CD4-positive, CD25-positive, alpha-beta regulatory T cell (primary cell): ENCODE data around the gene ZNF697. TPM values are rescaled to one million over a fixed set of nuclear protein-coding genes. Genes with fewer than 3 reads are reported as not detected.

Experiments
- ATAC-seq, 2 donors: fragments of 150-1000 bp; cut with Tn5 transposase; one replicate each; pipeline ENCODE4 v1.10.0; 2021; ENCODE audit warnings: low read depth in 2 of 2, moderate number of reproducible peaks in 2 of 2, moderate library complexity in 1 of 2
- DNase-seq, 3 donors: peaks; one replicate each; pipeline versions ENCODE4 v3.0.0 to v3.0.0-alpha.2; 2012 to 2022; ENCODE audit warnings: mixed read lengths in 1 of 3
- H3K27ac ChIP-seq: one replicate; pipeline ENCODE4 v1.7.0; 2013; ENCODE audit warnings: mild to moderate bottlenecking, low read length; ENCODE audit not compliant: insufficient read depth, poor library complexity, severe bottlenecking
- H3K27me3 ChIP-seq: one replicate; pipeline ENCODE4 v1.7.0; 2013; ENCODE audit warnings: low read length; ENCODE audit not compliant: control insufficient read depth, insufficient read depth
- H3K36me3 ChIP-seq: one replicate; pipeline ENCODE4 v1.7.0; 2013; ENCODE audit warnings: mild to moderate bottlenecking, low read length, moderate library complexity; ENCODE audit not compliant: control insufficient read depth, insufficient read depth
- H3K4me1 ChIP-seq: 2 replicates; pipeline ENCODE4 v1.7.0; 2013; ENCODE audit warnings: mild to moderate bottlenecking, low read length; ENCODE audit not compliant: insufficient read depth, control insufficient read depth, poor library complexity, severe bottlenecking
- H3K4me3 ChIP-seq: one replicate; pipeline ENCODE4 v1.7.0; 2013; ENCODE audit warnings: low read depth, mild to moderate bottlenecking, low read length, moderate library complexity
- H3K9me3 ChIP-seq, 2 experiments: 1 replicate in 1 of 2; 2 replicates in 1 of 2; pipeline ENCODE4 v1.7.0; 2013; ENCODE audit warnings: low read length in 2 of 2, mild to moderate bottlenecking in 1 of 2, moderate library complexity in 1 of 2; ENCODE audit not compliant: control insufficient read depth in 2 of 2
- H3K27ac Mint-ChIP-seq, 3 donors: one replicate each; pipeline ENCODE4 v1.8.0; 2020 to 2022; ENCODE audit warnings: mild to moderate bottlenecking in 3 of 3, mixed read lengths in 3 of 3, moderate library complexity in 2 of 3
- H3K27me3 Mint-ChIP-seq: one replicate; pipeline ENCODE4 v1.8.0; 2022; ENCODE audit warnings: mild to moderate bottlenecking, mixed read lengths
- H3K36me3 Mint-ChIP-seq: one replicate; pipeline ENCODE4 v1.8.0; 2020; ENCODE audit warnings: mixed read lengths
- H3K4me1 Mint-ChIP-seq, 4 donors: one replicate each; pipeline ENCODE4 v1.8.0; 2020 to 2022; ENCODE audit warnings: mixed read lengths in 4 of 4, mild to moderate bottlenecking in 1 of 4
- H3K4me3 Mint-ChIP-seq, 4 donors: one replicate each; pipeline ENCODE4 v1.8.0; 2020 to 2022; ENCODE audit warnings: mild to moderate bottlenecking in 4 of 4, mixed read lengths in 4 of 4, moderate library complexity in 3 of 4
- H3K9me3 Mint-ChIP-seq, 7 donors: one replicate each; pipeline ENCODE4 v1.8.0; 2020 to 2022; ENCODE audit warnings: mixed read lengths in 7 of 7, mild to moderate bottlenecking in 3 of 7, moderate library complexity in 2 of 7
- polyA plus RNA-seq, 4 donors: library from polyadenylated mRNA; unstranded; fragments of 300-500 nt; fragmentation: Illumina TruSeq; gene quantifications; one replicate each; pipeline ENCODE4 v1.2.3, GENCODE V29; 2021
- total RNA-seq: library from RNA; stranded (reverse); gene quantifications from one replicate; pipeline ENCODE4 v1.2.3, GENCODE V29; 2022

Gene ZNF697
- total and polyA plus RNA-seq, 5 donors from 2014 or later: not detected

DNA sequence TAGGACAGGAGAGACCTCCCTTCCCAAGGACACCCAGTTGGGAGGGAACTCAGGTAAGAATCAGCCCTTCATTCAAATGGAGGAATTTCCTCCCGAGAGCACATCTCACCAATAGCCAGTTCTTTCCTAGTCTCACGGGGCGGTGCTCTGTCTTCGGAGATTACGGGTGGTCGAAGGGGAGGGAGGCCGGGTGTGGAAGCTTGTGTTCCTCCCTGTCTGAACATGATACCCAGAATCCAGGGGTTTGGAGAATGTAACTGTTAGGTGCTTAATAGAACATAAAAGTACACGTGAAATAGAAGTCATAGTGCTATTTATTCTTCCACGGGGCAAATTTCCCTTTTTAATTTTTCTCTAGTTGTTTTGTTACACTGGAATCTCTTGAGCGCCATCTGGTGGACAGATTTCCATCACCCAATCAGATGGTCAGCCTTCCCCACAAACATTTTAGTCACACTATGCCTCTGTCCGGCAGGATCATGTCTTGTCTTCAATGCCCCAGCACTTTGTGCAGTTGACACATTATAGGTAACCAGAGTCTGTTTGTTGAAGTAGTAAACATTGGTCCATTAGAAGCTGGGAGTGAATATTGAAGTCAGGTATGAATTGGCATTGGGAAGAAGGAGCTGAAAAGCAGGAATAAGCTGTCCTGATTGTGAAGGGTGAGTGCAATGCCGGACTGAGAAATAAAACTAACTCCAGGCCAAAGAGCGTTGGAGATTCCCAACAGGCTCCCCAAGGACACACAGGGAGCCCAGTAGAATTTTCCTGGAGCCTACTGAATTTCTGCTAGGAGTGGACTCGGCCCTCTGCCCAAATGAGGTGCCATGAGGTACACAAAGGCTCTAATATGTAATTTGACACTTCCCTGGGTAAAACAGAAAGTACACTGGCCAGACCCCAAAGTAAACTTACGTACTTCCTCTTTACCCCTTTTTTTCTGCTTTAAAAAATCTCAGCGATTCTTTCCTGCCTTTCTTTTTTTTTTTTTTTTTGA is 27.6 kb upstream of the ZNF697 start:
- H3K9me3 Mint-ChIP-seq: peaks cover 0 to 3% (median 0%) of the 10 kb centered on the region in 7 donors
- ATAC-seq: no peak

DNA sequence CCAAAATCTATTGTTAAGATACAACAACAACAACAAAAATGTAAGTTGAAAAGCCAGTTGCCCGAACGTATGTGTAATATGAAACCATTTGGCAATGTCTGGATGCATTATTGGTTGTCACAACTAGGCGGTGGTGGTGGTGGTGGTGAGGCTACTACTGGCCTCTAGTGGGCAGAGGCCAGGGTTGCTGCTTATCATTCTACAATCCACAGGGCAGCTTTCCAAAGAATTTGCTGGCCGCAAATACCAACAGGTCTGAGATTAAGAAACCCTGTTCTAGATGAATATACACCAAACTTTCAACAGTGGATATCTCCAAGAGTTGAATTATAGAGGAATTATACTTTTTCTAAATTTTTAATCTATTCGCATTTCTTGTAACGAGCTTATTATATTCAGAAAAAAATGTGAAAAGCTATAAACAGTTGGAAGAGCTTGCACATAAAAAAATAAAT is 26.8 kb upstream of the ZNF697 start:
- peaks cover 0 to 5% (median 2%) of the 10 kb centered on the region in 4 donors for H3K4me1 Mint-ChIP-seq
- no peak overlapping the region for H3K27ac Mint-ChIP-seq
- peaks cover 0 to 3% (median 0%) of the 10 kb centered on the region in 7 donors for H3K9me3 Mint-ChIP-seq
- H3K36me3 Mint-ChIP-seq: no peaks in the 10 kb centered on the region
- Histone ChIP-seq H3K9me3 (no peaks in the 10 kb centered on the region), H3K27me3 (peaks cover 3% of the 10 kb centered on the region), H3K27ac (no peak overlapping the region), H3K36me3 (no peaks in the 10 kb centered on the region), H3K4me1 (peaks cover 5% of the 10 kb centered on the region), H3K4me3 (no peak overlapping the region)
- peak in 1 of 3 donors; percentile 11 for DNase-seq
- peak in 1 of 2 donors; percentile 62 for ATAC-seq
- peaks cover 17% of the 10 kb centered on the region for H3K27me3 Mint-ChIP-seq
- H3K4me3 Mint-ChIP-seq: no peak overlapping the region

More for the DNA sequence above, 27.6 kb upstream of the ZNF697 start:
- Mint-ChIP-seq H3K4me3 (peak overlapping the region in 2 of 4 donors; percentile 42 to 77), H3K27me3 (peaks cover 17% of the 10 kb centered on the region), H3K27ac (peak overlapping the region in 1 of 3 donors; percentile 16), H3K36me3 (no peaks in the 10 kb centered on the region), H3K4me1 (peaks cover 0 to 5% (median 2%) of the 10 kb centered on the region in 4 donors)
- Histone ChIP-seq H3K27ac (no peak overlapping the region), H3K4me1 (peaks cover 5% of the 10 kb centered on the region), H3K36me3 (no peaks in the 10 kb centered on the region), H3K9me3 (no peaks in the 10 kb centered on the region), H3K27me3 (peaks cover 3% of the 10 kb centered on the region), H3K4me3 (no peak overlapping the region)
- peak; percentile 7 to 69 (median 34) for DNase-seq

DNA sequence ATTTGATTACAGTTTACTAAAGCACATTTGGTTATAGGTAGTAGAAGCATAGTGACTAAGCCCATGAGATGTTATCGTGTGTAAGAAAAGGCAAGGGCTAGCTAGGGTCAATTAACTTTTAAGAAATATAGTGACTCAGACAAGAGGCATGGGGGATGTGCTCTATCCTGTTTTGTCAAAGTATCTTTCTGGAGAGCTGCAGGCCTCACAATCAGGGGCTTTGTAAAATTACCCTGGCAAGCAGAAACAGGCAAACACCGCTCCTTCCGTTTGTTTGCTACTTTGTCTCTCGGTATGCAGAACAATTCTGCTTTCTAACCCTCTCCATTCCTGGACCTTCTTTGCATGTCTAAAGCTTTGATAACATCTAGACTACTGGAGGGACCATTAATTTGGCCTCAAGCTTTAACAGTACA is 26.1 kb upstream of the ZNF697 start:
- Mint-ChIP-seq H3K4me1 (peaks cover 0 to 5% (median 2%) of the 10 kb centered on the region in 4 donors), H3K27ac (no peak overlapping the region), H3K4me3 (no peak overlapping the region), H3K36me3 (no peaks in the 10 kb centered on the region), H3K27me3 (peaks cover 17% of the 10 kb centered on the region), H3K9me3 (peaks cover 0 to 3% (median 0%) of the 10 kb centered on the region in 7 donors)
- Histone ChIP-seq H3K4me3 (no peak overlapping the region), H3K27me3 (peaks cover 3% of the 10 kb centered on the region), H3K4me1 (peaks cover 5% of the 10 kb centered on the region), H3K9me3 (no peaks in the 10 kb centered on the region), H3K36me3 (no peaks in the 10 kb centered on the region), H3K27ac (no peak overlapping the region)
- no peak for DNase-seq
- no peak for ATAC-seq

DNA sequence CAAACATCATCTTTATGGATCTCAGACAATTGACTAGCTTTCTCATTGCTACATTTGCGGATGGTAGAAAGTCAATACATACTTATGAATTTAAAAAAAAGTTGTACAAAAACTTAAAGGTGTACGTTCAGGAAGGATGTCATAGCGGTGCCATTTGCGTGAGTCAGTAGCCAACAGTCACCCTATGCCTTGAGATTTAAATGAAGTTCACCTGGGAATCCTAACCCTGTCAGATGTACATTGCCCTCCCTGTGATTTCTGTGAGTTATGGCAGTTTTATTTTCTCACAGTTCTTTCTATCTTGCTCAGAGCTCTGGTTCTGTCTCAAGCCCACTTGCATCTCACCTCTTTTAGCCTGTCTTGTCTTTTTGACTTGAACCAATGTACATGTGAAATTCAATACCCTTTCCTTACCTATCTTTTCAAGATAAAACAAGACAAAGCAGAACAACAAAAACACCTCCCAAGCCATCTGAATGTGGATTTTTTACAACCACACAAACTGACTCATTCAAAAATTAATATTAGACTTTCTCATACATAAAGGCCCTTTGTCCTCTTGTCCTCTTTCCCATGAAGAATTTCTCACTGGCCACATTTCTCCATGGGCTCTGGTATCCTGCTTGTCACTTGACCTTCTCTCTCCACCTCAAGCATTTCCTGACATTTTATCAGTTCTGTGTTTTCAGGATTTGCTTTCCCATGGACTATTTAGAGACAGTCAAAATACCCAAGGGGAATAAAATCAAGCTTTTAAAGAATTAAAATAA is 25.3 kb upstream of the ZNF697 start:
- Histone ChIP-seq H3K4me1 (peaks cover 5% of the 10 kb centered on the region), H3K36me3 (no peaks in the 10 kb centered on the region), H3K27me3 (peaks cover 3% of the 10 kb centered on the region), H3K9me3 (no peaks in the 10 kb centered on the region), H3K4me3 (no peak overlapping the region), H3K27ac (no peak overlapping the region)
- DNase-seq (no peak), ATAC-seq (no peak)
- Mint-ChIP-seq H3K4me3 (no peak overlapping the region), H3K27ac (no peak overlapping the region), H3K4me1 (peaks cover 0 to 5% (median 2%) of the 10 kb centered on the region in 4 donors), H3K36me3 (no peaks in the 10 kb centered on the region), H3K9me3 (peaks cover 0 to 3% (median 0%) of the 10 kb centered on the region in 7 donors), H3K27me3 (peaks cover 17% of the 10 kb centered on the region)

DNA sequence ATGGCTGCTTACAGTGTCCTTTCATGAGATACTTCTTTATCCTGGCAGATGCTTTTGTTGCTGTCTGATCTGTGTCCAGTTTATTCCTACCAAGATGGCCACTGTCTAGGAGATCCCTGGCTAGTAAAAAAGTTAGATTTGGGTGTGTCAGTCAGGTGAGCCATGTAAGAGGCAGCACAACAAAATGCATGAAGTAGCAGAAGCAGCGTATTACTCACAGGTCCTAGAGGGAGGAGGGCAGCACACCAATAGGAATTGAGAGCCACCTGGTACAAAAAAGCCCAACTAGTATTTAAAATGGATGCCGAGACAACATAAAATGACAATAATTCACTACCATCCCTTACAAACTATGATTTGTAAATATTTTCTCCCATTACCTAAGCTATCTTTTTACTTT is 22.8 kb upstream of the ZNF697 start:
- Mint-ChIP-seq H3K36me3 (no peaks in the 10 kb centered on the region), H3K27me3 (peaks cover 23% of the 10 kb centered on the region), H3K4me3 (no peak overlapping the region), H3K9me3 (peaks cover 0 to 3% (median 0%) of the 10 kb centered on the region in 7 donors), H3K27ac (no peak overlapping the region), H3K4me1 (peaks cover 0 to 5% (median 2%) of the 10 kb centered on the region in 4 donors)
- no peak overlapping the region for H3K4me3 ChIP-seq
- no peak for DNase-seq
- peaks cover 3% of the 10 kb centered on the region for H3K27me3 ChIP-seq
- no peak overlapping the region for H3K27ac ChIP-seq
- ATAC-seq: no peak
- peaks cover 5% of the 10 kb centered on the region for H3K4me1 ChIP-seq
- no peaks in the 10 kb centered on the region for H3K36me3 ChIP-seq
- H3K9me3 ChIP-seq: no peaks in the 10 kb centered on the region

DNA sequence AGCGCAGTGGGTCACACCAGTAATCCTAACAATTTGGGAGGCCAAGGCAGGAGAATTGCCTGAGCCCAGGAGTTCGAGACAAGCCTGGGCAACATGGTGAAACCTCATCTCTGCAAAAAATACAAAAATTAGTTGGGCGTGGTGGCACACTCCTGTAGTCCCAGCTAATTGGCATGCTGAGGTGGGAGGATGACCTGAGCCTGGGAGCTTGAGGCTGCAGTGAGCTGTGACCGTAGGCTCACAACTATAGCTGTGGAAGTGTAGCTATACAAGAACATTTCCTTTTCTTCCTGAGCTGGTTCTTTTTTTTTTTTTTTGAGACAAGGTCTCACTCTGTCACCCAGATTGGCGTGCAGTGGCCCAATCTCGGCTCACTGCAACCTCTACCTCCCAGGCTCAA is 19.1 kb upstream of the ZNF697 start:
- H3K27ac Mint-ChIP-seq: no peak overlapping the region
- peaks cover 3% of the 10 kb centered on the region for H3K27me3 ChIP-seq
- no peak overlapping the region for H3K27ac ChIP-seq
- no peak overlapping the region for H3K4me3 ChIP-seq
- peaks cover 14% of the 10 kb centered on the region for H3K27me3 Mint-ChIP-seq
- H3K9me3 Mint-ChIP-seq: peaks cover 0 to 3% (median 0%) of the 10 kb centered on the region in 7 donors
- no peaks in the 10 kb centered on the region for H3K4me1 Mint-ChIP-seq
- DNase-seq (no peak), ATAC-seq (no peak)
- no peaks in the 10 kb centered on the region for H3K9me3 ChIP-seq
- no peaks in the 10 kb centered on the region for H3K36me3 Mint-ChIP-seq
- H3K36me3 ChIP-seq: no peaks in the 10 kb centered on the region
- no peak overlapping the region for H3K4me3 Mint-ChIP-seq
- H3K4me1 ChIP-seq: no peaks in the 10 kb centered on the region

DNA sequence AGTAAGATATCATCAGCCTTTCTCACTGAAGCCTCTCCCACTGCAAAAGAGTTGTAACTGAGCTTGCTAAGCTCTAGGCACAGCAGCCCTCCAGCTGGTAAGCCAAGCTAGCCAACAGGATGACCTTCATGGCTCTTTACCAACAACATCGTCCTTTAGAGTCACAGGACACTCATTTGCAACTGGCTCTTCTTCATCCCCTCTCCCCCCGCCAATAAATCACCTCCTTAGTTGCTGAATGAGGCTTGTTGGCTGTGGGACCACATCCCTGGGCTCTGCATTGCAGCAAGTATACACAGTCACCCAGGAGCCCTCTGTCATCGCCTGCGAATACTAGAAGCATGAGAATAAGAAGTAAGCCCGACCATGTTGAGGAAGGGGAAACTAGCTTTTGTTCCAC is 16.0 kb upstream of the ZNF697 start:
- H3K4me1 Mint-ChIP-seq: no peaks in the 10 kb centered on the region
- H3K36me3 Mint-ChIP-seq: no peaks in the 10 kb centered on the region
- ATAC-seq: no peak

More for the DNA sequence above, 16.0 kb upstream of the ZNF697 start:
- no peak overlapping the region for H3K4me3 Mint-ChIP-seq
- H3K27ac Mint-ChIP-seq: no peak overlapping the region
- H3K9me3 Mint-ChIP-seq: peaks cover 0 to 2% (median 0%) of the 10 kb centered on the region in 7 donors
- peaks cover 25% of the 10 kb centered on the region for H3K27me3 Mint-ChIP-seq
- peaks cover 2% of the 10 kb centered on the region for H3K27me3 ChIP-seq
- H3K4me3 ChIP-seq: no peak overlapping the region
- no peaks in the 10 kb centered on the region for H3K4me1 ChIP-seq
- H3K9me3 ChIP-seq: no peaks in the 10 kb centered on the region
- no peak for DNase-seq
- no peaks in the 10 kb centered on the region for H3K36me3 ChIP-seq
- no peak overlapping the region for H3K27ac ChIP-seq
